ENCODE results near the gene CORO6. TPM values are rescaled to one million over a fixed set of nuclear protein-coding genes. Genes with fewer than 3 reads are reported as not detected.

Gene CORO6
- total and polyA plus RNA-seq, 2 of the 4 experiments (the other 2 are of a cell fraction): 3.4 to 7.6 TPM

DNA sequence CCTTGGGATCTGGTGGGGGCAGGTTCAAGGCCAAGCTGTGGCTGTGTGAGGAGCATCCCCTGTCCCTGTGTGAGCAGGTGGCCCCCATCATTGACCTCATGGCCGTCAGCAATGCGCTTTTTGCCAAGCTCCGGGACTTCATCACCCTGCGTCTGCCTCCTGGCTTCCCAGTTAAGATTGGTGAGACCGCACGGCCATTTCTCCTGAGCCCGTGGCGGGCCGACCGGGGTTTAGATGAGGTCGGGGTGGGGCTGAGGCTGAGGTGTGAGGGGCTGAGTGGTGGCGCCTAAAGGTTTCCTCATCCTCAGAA, 10.7 kb downstream of the CORO6 start:
- H3K9ac ChIP-seq (ENCODE audit: low read depth, low read length): no peak overlapping the region
- dilution Hi-C loops (cut with HindIII; ENCODE audit: low sequenced_read_pairs, unreplicated experiment) (no loop called here), in situ Hi-C loops (cut with MboI; ENCODE audit: low sequenced_read_pairs) (no loop called here), intact Hi-C loops (cut with micrococcal nuclease) (no loop called here)
- ATAC-seq (ENCODE audit: low read depth) (no peak), DNase-seq (no peak)
- H3K27ac ChIP-seq (ENCODE audit: insufficient read depth, low read length): no peak overlapping the region
- no peak overlapping the region for H3K18ac ChIP-seq (ENCODE audit: low read depth, low read length)
- BruUV-seq (replicated peaks): no TSS peak
- peaks cover 2% of the 10 kb centered on the region; the same call in 1 of the 2 replicates for H4K20me1 ChIP-seq (ENCODE audit: insufficient read depth, low read length)
- H2AK5ac ChIP-seq (ENCODE audit: low read depth, low read length): no peak overlapping the region
- no CpG with 5 or more reads among the region's 12 CpGs for WGBS, 2 experiments (ENCODE audit: extremely low coverage in 2 of 2, insufficient read length in 1 of 2)
- no peaks in the 10 kb centered on the region for H3K4me1 ChIP-seq (ENCODE audit: control insufficient read depth, insufficient read depth, low read length)
- TF ChIP-seq MAZ (IDR thresholded peaks at IDR 0.05; ENCODE audit: borderline replicate concordance, low read depth, low read length): no peak
- TF ChIP-seq FOS (IDR thresholded peaks at IDR 0.05; ENCODE audit: low read depth, low read length): no peak
- TF ChIP-seq MAFK (IDR thresholded peaks at IDR 0.05; ENCODE audit: low read depth, low read length): no peak
- TF ChIP-seq, protein P1, sequence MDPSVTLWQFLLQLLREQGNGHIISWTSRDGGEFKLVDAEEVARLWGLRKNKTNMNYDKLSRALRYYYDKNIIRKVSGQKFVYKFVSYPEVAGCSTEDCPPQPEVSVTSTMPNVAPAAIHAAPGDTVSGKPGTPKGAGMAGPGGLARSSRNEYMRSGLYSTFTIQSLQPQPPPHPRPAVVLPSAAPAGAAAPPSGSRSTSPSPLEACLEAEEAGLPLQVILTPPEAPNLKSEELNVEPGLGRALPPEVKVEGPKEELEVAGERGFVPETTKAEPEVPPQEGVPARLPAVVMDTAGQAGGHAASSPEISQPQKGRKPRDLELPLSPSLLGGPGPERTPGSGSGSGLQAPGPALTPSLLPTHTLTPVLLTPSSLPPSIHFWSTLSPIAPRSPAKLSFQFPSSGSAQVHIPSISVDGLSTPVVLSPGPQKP (IDR thresholded peaks at IDR 0.05; ENCODE audit: borderline replicate concordance, low read depth, low read length): no peak
- TF ChIP-seq SMC3 (IDR thresholded peaks at IDR 0.05; ENCODE audit: low read depth, low read length): no peak
- no peak for TF ChIP-seq RCOR1 (IDR thresholded peaks at IDR 0.05; ENCODE audit: insufficient replicate concordance, low read length)
- TF ChIP-seq RFX5 (IDR thresholded peaks at IDR 0.05; ENCODE audit: low read depth, low read length): no peak
- TF ChIP-seq CEBPB (IDR thresholded peaks at IDR 0.05; ENCODE audit: low read depth, low read length): no peak
- TF ChIP-seq, protein P2, sequence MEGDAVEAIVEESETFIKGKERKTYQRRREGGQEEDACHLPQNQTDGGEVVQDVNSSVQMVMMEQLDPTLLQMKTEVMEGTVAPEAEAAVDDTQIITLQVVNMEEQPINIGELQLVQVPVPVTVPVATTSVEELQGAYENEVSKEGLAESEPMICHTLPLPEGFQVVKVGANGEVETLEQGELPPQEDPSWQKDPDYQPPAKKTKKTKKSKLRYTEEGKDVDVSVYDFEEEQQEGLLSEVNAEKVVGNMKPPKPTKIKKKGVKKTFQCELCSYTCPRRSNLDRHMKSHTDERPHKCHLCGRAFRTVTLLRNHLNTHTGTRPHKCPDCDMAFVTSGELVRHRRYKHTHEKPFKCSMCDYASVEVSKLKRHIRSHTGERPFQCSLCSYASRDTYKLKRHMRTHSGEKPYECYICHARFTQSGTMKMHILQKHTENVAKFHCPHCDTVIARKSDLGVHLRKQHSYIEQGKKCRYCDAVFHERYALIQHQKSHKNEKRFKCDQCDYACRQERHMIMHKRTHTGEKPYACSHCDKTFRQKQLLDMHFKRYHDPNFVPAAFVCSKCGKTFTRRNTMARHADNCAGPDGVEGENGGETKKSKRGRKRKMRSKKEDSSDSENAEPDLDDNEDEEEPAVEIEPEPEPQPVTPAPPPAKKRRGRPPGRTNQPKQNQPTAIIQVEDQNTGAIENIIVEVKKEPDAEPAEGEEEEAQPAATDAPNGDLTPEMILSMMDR (conservative IDR thresholded peaks at IDR 0.05; ENCODE audit: low read depth, low read length): no peak
- TF ChIP-seq NFE2L2 (IDR thresholded peaks at IDR 0.05; ENCODE audit: low read depth, low read length): no peak
- no peak for TF ChIP-seq RAD21 (IDR thresholded peaks at IDR 0.05; ENCODE audit: low read length)
- TF ChIP-seq, protein P3, sequence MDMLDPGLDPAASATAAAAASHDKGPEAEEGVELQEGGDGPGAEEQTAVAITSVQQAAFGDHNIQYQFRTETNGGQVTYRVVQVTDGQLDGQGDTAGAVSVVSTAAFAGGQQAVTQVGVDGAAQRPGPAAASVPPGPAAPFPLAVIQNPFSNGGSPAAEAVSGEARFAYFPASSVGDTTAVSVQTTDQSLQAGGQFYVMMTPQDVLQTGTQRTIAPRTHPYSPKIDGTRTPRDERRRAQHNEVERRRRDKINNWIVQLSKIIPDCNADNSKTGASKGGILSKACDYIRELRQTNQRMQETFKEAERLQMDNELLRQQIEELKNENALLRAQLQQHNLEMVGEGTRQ (IDR thresholded peaks at IDR 0.05; ENCODE audit: low read depth, low read length): no peak
- no peak for TF ChIP-seq CHD1 (IDR thresholded peaks at IDR 0.05; ENCODE audit: low read depth, low read length)
- no peak for TF ChIP-seq POLR2A (IDR thresholded peaks at IDR 0.05; ENCODE audit: low read depth, low read length)
- TF ChIP-seq MXI1 (IDR thresholded peaks at IDR 0.05; ENCODE audit: borderline replicate concordance, low read depth, low read length): no peak
- no peak for TF ChIP-seq BHLHE40 (IDR thresholded peaks at IDR 0.05; ENCODE audit: low read depth, low read length)
- H3K14ac ChIP-seq (replicated peaks; ENCODE audit: low read depth, low read length): no peak overlapping the region
- H3K56ac ChIP-seq (ENCODE audit: extremely low read depth, insufficient read depth, low read length): no peak overlapping the region
- H3K79me1 ChIP-seq (ENCODE audit: low read depth in 1 of 2, low read length in 2 of 2): 0 out of 4 replicates have a peak, but pooled peaks cover 0 to 2% of the 10 kb centered on the region in 2 experiments
- peaks cover 2% of the 10 kb centered on the region; the same call in 1 of the 2 replicates for H3K36me3 ChIP-seq (ENCODE audit: control insufficient read depth, insufficient read depth, low read length)
- no peak overlapping the region for H4K5ac ChIP-seq (ENCODE audit: low read depth, low read length)
- no peak overlapping the region for H3K4me3 ChIP-seq (ENCODE audit: insufficient read depth, low read depth, low read length)
- ChIA-PET CTCF (no interaction called here), POLR2A (ENCODE audit: unreplicated experiment) (no interaction called here)
- no peak overlapping the region for H2BK120ac ChIP-seq (ENCODE audit: low read depth, low read length)
- no peak overlapping the region for H3K4me2 ChIP-seq (ENCODE audit: low read depth, low read length)
- no peak overlapping the region for H2AFZ ChIP-seq (replicated peaks; ENCODE audit: low read length, poor library complexity)
- H2BK15ac ChIP-seq (ENCODE audit: low read depth, low read length): no peak overlapping the region
- H2BK5ac ChIP-seq (ENCODE audit: low read depth, low read length, poor library complexity, severe bottlenecking): no peak overlapping the region
- no peak overlapping the region for H3K23ac ChIP-seq (ENCODE audit: low read depth, low read length)
- peaks cover 8% of the 10 kb centered on the region; the same call in 1 of the 2 replicates for H3K9me1 ChIP-seq (ENCODE audit: insufficient read depth, low read length)
- no peaks in the 10 kb centered on the region for H3K9me3 ChIP-seq (ENCODE audit: control insufficient read depth, insufficient read depth, low read length)
- no peak overlapping the region for H4K91ac ChIP-seq (ENCODE audit: insufficient read depth, low read depth, low read length)
- H2AK9ac ChIP-seq (replicated peaks; ENCODE audit: low read depth, low read length, poor library complexity): no peak overlapping the region
- H2BK20ac ChIP-seq (ENCODE audit: low read depth, low read length): no peak overlapping the region
- H3K4ac ChIP-seq (ENCODE audit: low read depth, low read length): no peak overlapping the region
- no peak overlapping the region for H4K8ac ChIP-seq (ENCODE audit: low read depth in 2 of 2, low read length in 2 of 2)
- H3K27me3 ChIP-seq (ENCODE audit: control insufficient read depth, insufficient read depth, low read length): no peaks in the 10 kb centered on the region; the same call in 1 of the 2 replicates
